HL-60/S4 treated with retinoic acid at 250 ng/mL for 4 days and 3 days (cell line): ENCODE results near the gene POLR3E.
"Not testable (repeated sequence)": the region's sequence is repeated elsewhere in the genome, so short reads cannot be mapped to it uniquely, and the experiment has no call there.

Source experiments
- in situ Hi-C: fragments of 300-500 bp; cut with MboI; formaldehyde crosslinking; loops from 2 replicates; pipeline ENCODE4 v1.7.0; 2022; ENCODE audit warnings: low sequenced_read_pairs

Gene POLR3E

GRCh38 chr16:22356930-22357634 lies 59.9 kb downstream of the POLR3E start:
- in situ Hi-C loops, result no loop called here

GRCh38 chr16:22357635-22357971 lies 60.4 kb downstream of the POLR3E start:
- in situ Hi-C loops, result no loop called here

- in situ Hi-C loops, result no loop called here
These were observed 60.8 kb downstream of the POLR3E start for GRCh38 chr16:22358000-22358399.

GRCh38 chr16:22359679-22360078 lies 62.5 kb downstream of the POLR3E start:
- in situ Hi-C loops, result no loop called here

- in situ Hi-C loops, result no loop called here
These were observed 63.9 kb downstream of the POLR3E start for GRCh38 chr16:22360963-22361659.

- in situ Hi-C loops, result no loop called here
These were observed 67.0 kb downstream of the POLR3E start for GRCh38 chr16:22364241-22364640.

GRCh38 chr16:22366371-22366770 lies 69.2 kb downstream of the POLR3E start:
- in situ Hi-C loops, result no loop called here

GRCh38 chr16:22366889-22367288 lies 69.7 kb downstream of the POLR3E start:
- in situ Hi-C loops, result no loop called here

- in situ Hi-C loops, result not testable (repeated sequence)
These were observed 71.1 kb downstream of the POLR3E start for GRCh38 chr16:22368200-22368826.

- in situ Hi-C loops, result no loop called here
These were observed 72.1 kb downstream of the POLR3E start for GRCh38 chr16:22369221-22369811.

GRCh38 chr16:22370038-22370820 lies 73.0 kb downstream of the POLR3E start:
- in situ Hi-C loops, result no loop called here

- in situ Hi-C loops, result no loop called here
These were observed 75.9 kb downstream of the POLR3E start for GRCh38 chr16:22372882-22373661.

GRCh38 chr16:22373662-22374310 lies 76.6 kb downstream of the POLR3E start:
- in situ Hi-C loops, result no loop called here

GRCh38 chr16:22374311-22375116 lies 77.3 kb downstream of the POLR3E start, which contains the start of gene CDR2:
CDR2 (minus strand) TSS chr16:22374619; CDS start chr16:22374309, 310 bp downstream.
- in situ Hi-C loops, result no loop called here

GRCh38 chr16:22375117-22375962 lies 78.1 kb downstream of the POLR3E start:
- in situ Hi-C loops, result no loop called here

- in situ Hi-C loops, result no loop called here
These were observed 78.9 kb downstream of the POLR3E start for GRCh38 chr16:22375963-22376640.

GRCh38 chr16:22379656-22380055 lies 82.4 kb downstream of the POLR3E start:
- in situ Hi-C loops, result no loop called here
